Fibroblast of peridontal ligament (primary cell): ENCODE results near the gene ASPM.
A peak's percentile ranks its signal among the peaks of the same experiment; 100 is the strongest.
"Not testable (repeated sequence)": the region's sequence is repeated elsewhere in the genome, so short reads cannot be mapped to it uniquely, and the experiment has no call there.

Source experiments
- DNase-seq: peaks from one replicate; pipeline ENCODE4 v3.0.0-alpha.2; 2010; ENCODE audit errors: extremely low read depth

Gene ASPM

DNA sequence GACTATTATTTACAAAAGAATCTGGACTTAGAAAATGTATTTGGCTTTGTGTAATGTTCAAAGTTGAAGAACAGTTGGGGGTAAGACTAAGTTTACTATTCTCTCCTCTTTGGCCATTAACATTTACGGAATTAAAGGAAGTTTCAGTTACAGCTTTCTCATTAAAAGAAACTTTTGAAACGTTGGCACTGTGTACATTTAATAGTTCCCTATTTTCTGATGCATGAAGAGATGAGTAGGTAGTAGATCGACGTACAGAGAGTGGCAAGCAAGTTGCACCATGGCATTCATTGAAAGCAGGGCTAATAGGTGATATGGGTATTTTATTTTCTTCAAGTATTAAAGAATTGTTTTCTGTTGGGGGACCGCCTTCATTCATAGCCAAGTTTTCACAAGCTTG, 3.2 kb downstream of the ASPM start:
- DNase-seq: peak; percentile 19

- DNase-seq: peak; percentile 18
These were observed 4.9 kb downstream of the ASPM start for GRCh38 chr1:197141575-197141974.

- peak; percentile 59 for DNase-seq
These were observed 6.3 kb downstream of the ASPM start for GRCh38 chr1:197140121-197140520.

DNA sequence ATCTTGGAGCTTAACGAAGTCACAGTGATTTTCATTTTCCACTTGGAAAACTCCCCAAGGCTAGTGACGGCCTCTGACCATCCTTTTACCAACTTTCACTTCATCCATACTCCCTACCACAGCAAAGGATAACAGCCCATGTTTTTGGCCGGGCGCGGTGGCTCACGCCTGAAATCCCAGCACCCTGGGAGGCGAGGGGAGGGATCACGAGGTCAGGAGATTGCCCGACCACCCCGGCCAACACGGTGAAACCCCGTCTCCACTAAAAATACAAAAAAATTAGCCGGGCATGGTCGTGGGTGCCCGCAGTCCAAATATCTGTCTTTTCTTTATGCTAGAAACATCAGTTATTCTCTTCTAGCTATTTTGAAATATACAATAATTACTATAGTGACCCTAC, 7.3 kb downstream of the ASPM start:
- no peak for DNase-seq

GRCh38 chr1:197137322-197137721, 9.1 kb downstream of the ASPM start:
- no peak for DNase-seq

DNA sequence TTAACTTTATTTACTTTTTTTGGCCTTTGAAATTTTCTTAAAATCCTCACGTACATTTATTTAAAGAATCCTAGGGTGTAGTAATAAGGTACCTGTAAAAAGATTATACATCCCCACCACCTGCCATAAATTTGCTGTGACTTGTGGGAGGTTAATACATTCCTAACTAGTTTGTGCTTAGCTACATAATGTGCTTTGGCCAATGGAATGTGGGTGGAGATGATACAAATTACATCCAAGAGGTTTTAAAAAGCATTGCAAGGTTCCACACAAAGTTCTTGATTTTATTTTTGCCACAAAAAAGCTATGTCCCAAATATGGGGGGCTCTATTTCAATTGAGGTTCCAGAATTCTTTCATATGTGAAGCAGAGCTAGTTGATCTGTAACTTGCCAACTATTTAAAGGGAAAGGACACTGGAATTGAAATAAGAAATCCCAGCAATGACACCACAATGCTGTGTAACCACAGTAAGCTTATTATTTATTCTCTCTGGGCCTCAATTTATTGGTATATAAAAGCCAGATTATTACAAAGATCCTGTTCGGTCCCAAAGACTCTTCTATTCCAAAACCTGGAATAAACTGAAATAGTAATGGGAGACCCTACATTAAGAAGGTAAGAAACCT, 15.7 kb downstream of the ASPM start:
- peak; percentile 65 for DNase-seq

DNA sequence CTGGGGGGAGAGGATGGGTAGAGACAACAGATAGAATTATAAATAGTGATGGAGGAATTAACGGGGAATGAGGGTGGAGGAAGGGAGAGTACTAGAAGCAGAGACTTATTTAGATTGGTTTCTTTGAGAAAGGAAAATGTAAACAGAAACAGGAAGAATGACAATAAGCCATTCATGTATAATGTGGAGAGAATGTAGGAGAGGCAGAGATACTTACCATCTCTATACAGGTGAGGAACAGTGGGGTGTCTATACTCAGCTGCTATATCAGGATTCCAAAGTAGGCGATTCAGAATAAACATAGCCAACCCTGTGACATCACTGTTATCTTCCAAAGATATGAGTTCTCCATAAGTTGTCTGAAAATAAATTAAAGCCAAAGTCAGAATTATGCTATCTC, 16.8 kb downstream of the ASPM start:
- no peak for DNase-seq

DNA sequence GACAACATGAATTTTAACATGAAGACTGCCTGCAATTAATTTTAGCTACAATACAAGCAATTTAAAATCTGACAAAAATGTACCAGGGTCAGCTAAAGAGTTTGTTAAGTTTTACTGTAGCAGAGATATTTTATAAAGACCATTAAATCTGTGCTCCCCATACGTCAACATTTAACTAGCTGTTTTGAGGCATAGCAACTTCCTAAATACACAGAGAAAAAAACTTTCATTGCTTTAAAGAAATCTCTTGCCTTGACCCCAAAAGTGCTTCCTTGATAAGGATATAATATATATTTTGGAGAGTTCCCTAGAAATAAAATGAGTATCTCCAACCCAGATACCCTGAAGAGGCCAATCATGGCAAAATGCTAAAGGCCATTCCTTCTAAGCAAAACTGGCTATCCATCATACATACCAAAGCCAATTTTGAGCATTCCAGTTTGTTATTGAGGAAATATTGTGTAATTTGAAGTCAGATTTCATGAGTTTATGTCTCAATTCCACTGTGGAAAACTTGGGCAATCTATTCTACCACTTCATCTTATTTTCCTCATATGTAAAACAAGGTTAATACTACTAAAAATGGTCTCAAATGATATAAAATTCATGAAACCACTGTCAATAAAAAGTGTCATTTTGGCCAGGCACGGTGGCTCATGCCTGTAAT, 19.1 kb downstream of the ASPM start:
- DNase-seq: peak; percentile 92

- no peak for DNase-seq
These were observed 19.8 kb downstream of the ASPM start for GRCh38 chr1:197126691-197127090.

- no peak for DNase-seq
These were observed 22.1 kb downstream of the ASPM start for GRCh38 chr1:197124376-197124775.

DNA sequence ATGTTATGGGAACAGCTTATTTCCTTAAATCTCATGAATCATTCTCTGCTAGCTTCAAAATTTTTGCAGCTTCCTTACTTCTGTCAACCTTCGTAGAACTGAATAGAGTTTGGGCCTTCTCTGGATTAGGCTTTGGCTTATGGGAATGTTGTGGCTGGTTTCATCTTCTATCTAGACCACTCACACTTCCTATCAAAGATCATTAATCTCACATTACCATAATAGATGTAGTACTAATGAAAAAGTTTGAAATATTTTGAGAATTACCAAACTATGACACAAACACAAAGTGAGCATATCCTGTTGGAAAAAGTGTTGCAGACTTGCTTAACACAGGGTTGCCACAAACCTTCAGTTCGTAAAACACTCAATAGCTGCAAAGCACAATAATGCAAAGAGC, 30.3 kb downstream of the ASPM start:
- DNase-seq: no peak

- peak; percentile 25 for DNase-seq
These were observed 39.6 kb downstream of the ASPM start for GRCh38 chr1:197106869-197107268.

GRCh38 chr1:197103300-197103699, 43.2 kb downstream of the ASPM start:
- DNase-seq: peak; percentile 72

- DNase-seq: no peak
These were observed 44.5 kb downstream of the ASPM start for GRCh38 chr1:197101978-197102377.

DNA sequence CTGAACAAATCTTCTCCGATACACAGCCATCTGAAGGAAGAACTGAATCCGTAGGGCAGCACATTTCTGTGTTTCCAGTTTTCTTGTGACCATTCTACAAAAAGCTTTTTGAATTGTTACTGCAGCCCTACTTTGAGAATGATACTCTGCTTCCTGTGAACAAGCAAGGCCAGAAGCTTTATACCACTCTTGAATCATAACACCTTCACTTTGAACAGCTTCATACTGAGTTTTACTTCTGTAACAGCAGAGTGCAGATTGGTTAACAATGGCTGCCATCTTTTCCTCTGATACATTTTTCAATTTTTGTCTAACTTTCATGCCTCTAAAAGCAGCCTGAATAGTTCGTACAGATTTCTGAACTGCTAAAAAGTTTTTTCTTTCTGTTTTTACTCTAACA, 45.8 kb downstream of the ASPM start:
- peak; percentile 44 for DNase-seq

- DNase-seq: no peak
These were observed 47.0 kb downstream of the ASPM start for GRCh38 chr1:197099444-197099843.

DNA sequence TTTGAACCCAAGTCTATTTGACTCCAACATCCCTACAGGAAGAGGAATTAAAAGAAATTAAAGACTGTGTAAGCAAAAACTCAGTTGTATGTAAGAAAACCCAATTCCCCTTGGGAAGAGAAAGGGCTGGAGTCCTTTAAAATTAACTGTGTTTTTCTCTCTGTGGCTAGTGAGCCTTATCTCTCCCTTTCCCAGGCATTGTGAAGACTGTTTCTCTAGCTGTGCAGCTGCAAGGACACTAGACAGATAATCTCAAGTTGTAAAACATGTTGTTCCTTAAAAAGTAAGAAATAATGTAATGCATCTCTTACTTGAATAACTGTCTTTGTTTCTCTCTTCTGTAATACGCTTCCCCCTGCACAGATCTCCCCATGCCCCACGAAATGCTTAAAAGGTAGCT, 49.5 kb downstream of the ASPM start:
- not testable (repeated sequence) for DNase-seq

DNA sequence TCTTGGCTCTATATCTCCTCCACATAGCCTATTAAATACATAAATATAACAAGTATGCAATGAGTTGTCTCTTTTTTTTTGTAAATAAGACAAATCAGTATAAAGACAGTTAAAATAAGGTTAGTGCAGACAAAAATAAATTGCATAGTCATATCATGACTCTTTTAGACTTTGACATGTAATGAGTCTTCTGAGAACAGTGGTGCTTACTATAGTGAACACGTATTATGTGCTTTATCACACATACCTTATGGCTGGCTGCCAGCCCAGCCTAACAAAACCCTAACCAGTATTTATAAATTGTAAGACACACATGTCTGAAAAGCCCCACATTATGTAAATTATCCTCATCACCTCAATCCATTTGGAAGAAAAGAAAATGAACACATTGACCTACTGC, 50.3 kb downstream of the ASPM start:
- no peak for DNase-seq

DNA sequence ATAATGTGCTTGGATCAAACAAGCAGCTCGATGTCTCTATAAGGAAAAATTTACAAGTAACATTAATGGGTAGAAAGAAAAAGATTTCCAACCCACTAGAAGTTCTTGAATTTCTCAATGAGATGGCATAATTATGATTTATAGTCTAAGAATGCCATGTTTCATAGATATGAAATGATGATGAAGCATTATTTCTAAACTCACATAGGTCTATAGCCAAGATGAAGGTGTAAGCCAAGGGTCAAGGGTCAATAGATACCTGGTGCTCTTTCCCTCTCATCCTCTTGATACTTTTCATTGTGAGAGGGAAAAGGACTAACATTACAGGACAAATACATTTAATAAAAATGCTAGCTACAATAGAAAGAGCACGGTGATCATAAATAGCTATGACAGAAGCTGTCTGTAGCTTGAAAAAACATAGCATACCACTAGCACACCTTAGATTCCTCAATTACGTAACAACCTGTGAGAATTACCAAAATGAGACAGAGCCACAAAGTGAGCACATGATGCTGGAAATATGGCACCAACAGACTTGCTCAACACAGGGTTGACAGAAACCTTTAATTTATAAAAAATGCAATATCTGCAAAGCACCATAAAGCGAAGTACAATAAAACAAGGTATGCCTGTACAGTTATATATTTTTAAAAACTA, 53.1 kb downstream of the ASPM start:
- no peak for DNase-seq

- DNase-seq: no peak
These were observed 53.9 kb downstream of the ASPM start for GRCh38 chr1:197092491-197093023.

DNA sequence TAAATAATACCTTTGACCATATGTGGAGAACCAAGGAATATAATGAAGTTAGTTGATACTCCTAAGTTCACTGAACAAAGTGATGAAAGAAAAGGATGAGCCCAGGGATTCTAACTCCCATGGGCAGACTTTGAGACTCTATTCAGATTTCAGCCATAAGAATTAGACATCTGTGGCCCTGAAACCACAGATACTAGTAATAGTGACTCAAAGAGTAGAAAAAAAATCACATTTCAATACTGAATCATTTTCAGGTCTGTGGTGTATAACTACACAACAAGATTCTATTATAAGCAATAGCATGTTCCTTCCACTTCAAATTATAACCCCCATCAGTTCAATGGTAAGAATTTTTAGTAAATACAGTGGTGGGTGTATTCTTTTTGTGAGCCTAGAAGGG, 63.0 kb downstream of the ASPM start:
- DNase-seq: no peak

DNA sequence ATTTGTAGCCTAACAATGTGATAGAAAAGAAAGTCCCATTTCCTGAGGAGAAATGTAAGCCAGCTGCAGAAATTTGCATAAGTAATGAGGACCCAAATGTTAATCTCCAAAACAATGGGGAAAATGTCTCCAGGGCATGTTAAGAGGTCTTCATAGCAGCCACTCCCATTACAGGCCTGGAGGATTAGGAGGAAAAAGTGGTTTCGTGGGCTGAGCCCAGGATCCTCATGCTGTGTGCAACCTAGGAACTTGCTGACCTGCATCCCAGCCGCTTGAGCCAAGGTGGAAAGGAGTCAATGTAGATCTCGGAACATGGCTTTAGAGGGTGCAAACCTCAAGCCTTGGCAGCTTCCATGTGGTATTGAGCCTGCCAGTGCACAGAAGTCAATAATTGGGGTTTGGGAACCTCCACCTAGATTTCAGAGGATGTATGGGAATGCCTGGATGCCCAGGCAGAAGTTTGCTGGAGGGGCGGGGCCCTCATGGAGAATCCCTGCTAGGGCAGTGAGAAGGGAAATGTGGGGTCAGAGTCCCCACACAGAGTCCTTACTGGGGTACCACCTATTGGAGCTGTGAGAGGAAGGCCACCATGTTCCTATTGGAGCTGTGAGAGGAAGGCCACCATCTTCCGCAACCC, 65.2 kb downstream of the ASPM start:
- no peak for DNase-seq

GRCh38 chr1:197080323-197080722, 66.1 kb downstream of the ASPM start:
- DNase-seq: no peak
